H1 (cell line): Measurements from ENCODE around the gene MISFA. TPM values are rescaled to one million over a fixed set of nuclear protein-coding genes. Genes with fewer than 3 reads are reported as not detected.

ENCODE experiments used
- CTCF ChIA-PET: fragments of 300-600 bp; sonication (Branson Sonifier 250); formaldehyde crosslinking; loops from one replicate; lab custom pipeline; 2021; ENCODE audit not compliant: partially characterized antibody; lab: Charles Lee
- POLR2A ChIA-PET: fragments of 300-600 bp; sonication (Branson Sonifier 250); formaldehyde crosslinking; loops from one replicate; lab custom pipeline; 2021; ENCODE audit warnings: inconsistent platforms; ENCODE audit not compliant: partially characterized antibody; lab: Charles Lee
- DNase-seq, 2 experiments: peaks; one replicate each; pipeline versions ENCODE4 v3.0.0 to v3.0.0-alpha.2; 2010 to 2022; ENCODE audit warnings: low spot score in 2 of 2, low read depth in 1 of 2, mixed read lengths in 1 of 2
- FAIRE-seq: peaks from 2 replicates; lab custom pipeline; 2011; peaks lifted over from hg19 to GRCh38; lab: Jason Lieb, UNC
- H2AFZ ChIP-seq: 2 replicates; pipeline ENCODE4 v1.8.1; 2012; ENCODE audit warnings: low read length, inconsistent platforms
- H2AK5ac ChIP-seq: 2 replicates; pipeline ENCODE4 v1.6.1; 2013; ENCODE audit warnings: low read depth, low read length
- H2BK120ac ChIP-seq: replicated peaks from 2 replicates; pipeline ENCODE3; 2013; ENCODE audit warnings: low read depth, low read length, inconsistent platforms
- H2BK12ac ChIP-seq: 2 replicates; pipeline ENCODE4 v1.6.1; 2013; ENCODE audit warnings: low read depth, low read length
- H2BK15ac ChIP-seq: 2 replicates; pipeline ENCODE4 v1.6.1; 2013; ENCODE audit warnings: low read length
- H2BK20ac ChIP-seq: 2 replicates; pipeline ENCODE4 v1.6.1; 2013; ENCODE audit warnings: low read length
- H2BK5ac ChIP-seq: 2 replicates; pipeline ENCODE4 v1.6.1; 2013; ENCODE audit warnings: low read depth, low read length
- H3K14ac ChIP-seq: 2 replicates; pipeline ENCODE4 v1.6.1; 2013; ENCODE audit warnings: inconsistent platforms; ENCODE audit not compliant: insufficient read length
- H3K18ac ChIP-seq: 2 replicates; pipeline ENCODE4 v1.6.1; 2013; ENCODE audit warnings: low read length; ENCODE audit errors: extremely low read depth
- H3K23ac ChIP-seq: 2 replicates; pipeline ENCODE4 v1.6.1; 2013; ENCODE audit warnings: inconsistent platforms; ENCODE audit not compliant: insufficient read length
- H3K23me2 ChIP-seq: 2 replicates; pipeline ENCODE4 v1.6.1; 2013; ENCODE audit warnings: low read depth, low read length
- H3K27ac ChIP-seq: 2 replicates; pipeline ENCODE4 v1.6.1; 2011; ENCODE audit warnings: low read depth, low read length, inconsistent platforms
- H3K27me3 ChIP-seq, 4 experiments: replicated peaks in 1 of 4; 1 replicate in 1 of 4; 2 replicates in 3 of 4; pipeline versions ENCODE4 v1.6.1 to v1.8.1; 2011 to 2013; ENCODE audit warnings: low read length in 3 of 4, mild to moderate bottlenecking in 3 of 4, inconsistent platforms in 2 of 4, mixed read lengths in 2 of 4, moderate library complexity in 1 of 4; ENCODE audit not compliant: control insufficient read depth in 3 of 4, insufficient read depth in 3 of 4; ENCODE audit errors: extremely low read depth in 1 of 4
- H3K36me3 ChIP-seq, 4 experiments: 2 replicates each; pipeline versions ENCODE4 v1.6.1 to v1.8.1; 2011 to 2013; ENCODE audit warnings: mild to moderate bottlenecking in 4 of 4, low read length in 3 of 4, moderate library complexity in 2 of 4, control low read depth in 1 of 4, inconsistent platforms in 1 of 4; ENCODE audit not compliant: insufficient read depth in 4 of 4, control insufficient read depth in 2 of 4
- H3K4ac ChIP-seq: replicated peaks from 2 replicates; pipeline ENCODE3; 2013; ENCODE audit warnings: low read length, low read depth, mixed read lengths, inconsistent platforms; ENCODE audit not compliant: insufficient read length
- H3K4me1 ChIP-seq, 4 experiments: replicated peaks in 1 of 4; 1 replicate in 1 of 4; 2 replicates in 3 of 4; pipeline versions ENCODE4 v1.6.1 to v1.8.1; 2011 to 2013; ENCODE audit warnings: low read length in 3 of 4, inconsistent platforms in 2 of 4, mixed read lengths in 1 of 4; ENCODE audit not compliant: insufficient read depth in 4 of 4, control insufficient read depth in 3 of 4
- H3K4me2 ChIP-seq, 2 experiments: 2 replicates each; pipeline versions ENCODE4 v1.6.1 to v1.8.1; 2011 to 2013; ENCODE audit warnings: low read depth in 2 of 2, low read length in 2 of 2, control low read depth in 1 of 2, inconsistent platforms in 1 of 2, mild to moderate bottlenecking in 1 of 2; ENCODE audit not compliant: insufficient read depth in 1 of 2
- H3K4me3 ChIP-seq, 4 experiments: fragments of 200-600, 300-600 bp in 1 of 4; sonication (generic), shearing (Covaris generic), sonication (Bioruptor Twin) in 1 of 4; 2 replicates each; pipeline versions ENCODE4 v1.5.1 to v1.8.1; 2011 to 2016; ENCODE audit warnings: low read length in 4 of 4, low read depth in 3 of 4, control low read depth in 2 of 4, inconsistent platforms in 2 of 4, mild to moderate bottlenecking in 2 of 4, mixed read lengths in 1 of 4, moderate library complexity in 1 of 4; ENCODE audit not compliant: insufficient read depth in 2 of 4; ENCODE audit errors: extremely low read depth in 1 of 4
- H3K56ac ChIP-seq: replicated peaks from 2 replicates; pipeline ENCODE3; 2013; ENCODE audit warnings: low read depth, mild to moderate bottlenecking, mixed read lengths, low read length, inconsistent platforms; ENCODE audit not compliant: insufficient read length
- H3K79me1 ChIP-seq: 2 replicates; pipeline ENCODE4 v1.6.1; 2013; ENCODE audit warnings: low read depth, low read length, control low read depth
- H3K79me2 ChIP-seq, 2 experiments: 2 replicates each; pipeline versions ENCODE4 v1.6.1 to v1.8.1; 2012 to 2013; ENCODE audit warnings: low read length in 2 of 2, mild to moderate bottlenecking in 2 of 2, inconsistent platforms in 1 of 2; ENCODE audit not compliant: insufficient read depth in 2 of 2, control insufficient read depth in 1 of 2
- H3K9ac ChIP-seq, 4 experiments: replicated peaks in 1 of 4; 1 replicate in 1 of 4; 2 replicates in 3 of 4; pipeline versions ENCODE4 v1.6.1 to v1.8.1; 2011 to 2013; ENCODE audit warnings: low read depth in 3 of 4, low read length in 3 of 4, control low read depth in 2 of 4, mild to moderate bottlenecking in 2 of 4, moderate library complexity in 2 of 4, inconsistent platforms in 1 of 4; ENCODE audit errors: extremely low read depth in 1 of 4
- H3K9me3 ChIP-seq, 2 experiments: 2 replicates each; pipeline versions ENCODE4 v1.6.1 to v1.8.1; 2012 to 2013; ENCODE audit warnings: mild to moderate bottlenecking in 2 of 2, moderate library complexity in 2 of 2, control low read depth in 1 of 2, inconsistent platforms in 1 of 2, low read depth in 1 of 2, low read length in 1 of 2, mixed read lengths in 1 of 2; ENCODE audit not compliant: insufficient read depth in 2 of 2
- H4K20me1 ChIP-seq, 2 experiments: replicated peaks in 1 of 2; 2 replicates each; pipeline versions ENCODE3 to v1.8.1; 2011 to 2013; ENCODE audit warnings: inconsistent platforms in 2 of 2, low read length in 2 of 2, mild to moderate bottlenecking in 1 of 2; ENCODE audit not compliant: insufficient read depth in 2 of 2, control insufficient read depth in 1 of 2
- H4K5ac ChIP-seq: 2 replicates; pipeline ENCODE4 v1.6.1; 2013; ENCODE audit warnings: low read length, low read depth, mixed read lengths, inconsistent platforms; ENCODE audit not compliant: insufficient read length
- H4K8ac ChIP-seq: 2 replicates; pipeline ENCODE4 v1.8.0; 2013; ENCODE audit warnings: mild to moderate bottlenecking, moderate library complexity, low read length, inconsistent platforms; ENCODE audit not compliant: insufficient read depth; ENCODE audit errors: extremely low read depth
- H4K91ac ChIP-seq: replicated peaks from 2 replicates; pipeline ENCODE3; 2013; ENCODE audit warnings: low read length, mixed read lengths, inconsistent platforms; ENCODE audit not compliant: insufficient read length
- RBBP5 ChIP-seq: IDR thresholded peaks from 2 replicates; pipeline ENCODE4 v1.7.1; 2012; ENCODE audit warnings: low read depth, mild to moderate bottlenecking, inconsistent platforms, low read length, moderate library complexity, borderline replicate concordance
- RFX5 ChIP-seq: IDR thresholded peaks from 2 replicates; pipeline ENCODE4 v1.6.1; 2011; ENCODE audit warnings: low read depth, low read length, improper control_type of control experiment, borderline replicate concordance
- SP2 ChIP-seq: IDR thresholded peaks from 2 replicates; pipeline ENCODE4 v1.6.1; 2012; ENCODE audit warnings: mild to moderate bottlenecking, low read length, inconsistent platforms
- WGBS, 2 experiments: shearing (Covaris generic) in 1 of 2; methylation state at CpG; one replicate each; pipeline versions ENCODE4 v1.1.6 to v1.1.7; 2013 to 2015; ENCODE audit warnings: low lambda C conversion rate in 2 of 2, mixed read lengths in 2 of 2, inconsistent platforms in 1 of 2, low coverage in 1 of 2, missing lambda C conversion rate in 1 of 2; ENCODE audit not compliant: insufficient replicate concordance in 2 of 2, insufficient coverage in 1 of 2, insufficient read length in 1 of 2; ENCODE audit errors: extremely low coverage in 1 of 2, missing lambda C conversion rate in 1 of 2; 5-methylcytosine and 5-hydroxymethylcytosine counted together
- polyA plus RNA-seq, 7 experiments: library from polyadenylated mRNA; depleted of rRNA in 3 of 7; stranded (reverse) in 5 of 7; unstranded in 2 of 7; fragments of >200 nt in 5 of 7; fragments of 200-250 nt in 2 of 7; gene quantifications; 1 replicate in 5 of 7; 2 replicates in 1 of 7; 4 replicates in 1 of 7; pipeline versions ENCODE4 v1.2.1 to v1.2.3, GENCODE V29; 2011 to 2013; ENCODE audit warnings: missing spikeins in 2 of 7, mixed read lengths in 2 of 7
- total RNA-seq: library from RNA; stranded (reverse); fragmentation: NEBNext Ultra II Directional; extraction: Animal tissue kit (Norgen Biotek cat#: 25700); gene quantifications from 2 replicates; pipeline ENCODE4 v1.2.1, GENCODE V29; 2021

The MISFA gene
- total and polyA plus RNA-seq, 2 of the 8 experiments (the other 6 are each of a cell fraction or from before 2014, with no cell fraction given) = 0.51 to 3.8 TPM

- no peak overlapping the region for H3K9ac ChIP-seq
- H3K4ac ChIP-seq = no peak overlapping the region
- peaks cover 0 to 2% of the 10 kb centered on the region in 2 experiments for H4K20me1 ChIP-seq
- ChIA-PET CTCF (interaction anchor here (1.4 kb wide), 1 partner anchor 12 kb away, joined by 5 read pairs; the partner anchor contains the start of gene UEVLD), POLR2A (interaction anchor here (1.2 to 2.2 kb wide), 2 partner anchors 9 to 12 kb away, joined by 4 to 8 read pairs; partner anchors contain the start of gene UEVLD)
- H2AFZ ChIP-seq = no peak overlapping the region
- H4K8ac ChIP-seq = peak overlapping the region; percentile 39; the same call in 1 of the 2 replicates
- FAIRE-seq (no peak), DNase-seq (no peak)
- no peak overlapping the region for H3K14ac ChIP-seq
- no peaks in the 10 kb centered on the region for H3K23me2 ChIP-seq
- no peaks in the 10 kb centered on the region for H3K79me2 ChIP-seq
- H3K18ac ChIP-seq = no peak overlapping the region
- H3K56ac ChIP-seq = no peak overlapping the region
- H3K79me1 ChIP-seq = no peaks in the 10 kb centered on the region; the same call in 1 of the 2 replicates
- TF ChIP-seq SP2 = no peak
- no peak for TF ChIP-seq RFX5
- no peak for TF ChIP-seq RBBP5
- H3K27ac ChIP-seq = no peak overlapping the region
- H2AK5ac ChIP-seq = no peak overlapping the region
- H4K91ac ChIP-seq = no peak overlapping the region
- H4K5ac ChIP-seq = no peak overlapping the region
- no peak overlapping the region for H3K23ac ChIP-seq
- WGBS, 2 experiments = 92% methylated on average over 4 of the region's 4 CpGs; no CpG with 5 or more reads in 1 of the 2 experiments
- H2BK20ac ChIP-seq = no peak overlapping the region
- H3K4me2 ChIP-seq = no peak overlapping the region
- H3K4me1 ChIP-seq = no peaks in the 10 kb centered on the region
- H3K27me3 ChIP-seq = no peaks in the 10 kb centered on the region
- peaks cover 0 to under 1% (median 0%) of the 10 kb centered on the region in 4 experiments; a peak in 1 of 8 replicates for H3K36me3 ChIP-seq
- H2BK15ac ChIP-seq = no peak overlapping the region
- no peak overlapping the region for H2BK12ac ChIP-seq
- no peaks in the 10 kb centered on the region for H3K9me3 ChIP-seq
- no peak overlapping the region for H2BK120ac ChIP-seq
- H3K4me3 ChIP-seq = no peak overlapping the region
- H2BK5ac ChIP-seq = no peak overlapping the region
These were observed 1.5 kb downstream of the MISFA start for GRCh38 chr11:18600915-18601569.
